ENCODE measurements around the gene KIF9.

GRCh38 chr3:47310391-47310790 lies 27.8 kb upstream of the KIF9 start:
- TF ChIP-seq, protein P1, sequence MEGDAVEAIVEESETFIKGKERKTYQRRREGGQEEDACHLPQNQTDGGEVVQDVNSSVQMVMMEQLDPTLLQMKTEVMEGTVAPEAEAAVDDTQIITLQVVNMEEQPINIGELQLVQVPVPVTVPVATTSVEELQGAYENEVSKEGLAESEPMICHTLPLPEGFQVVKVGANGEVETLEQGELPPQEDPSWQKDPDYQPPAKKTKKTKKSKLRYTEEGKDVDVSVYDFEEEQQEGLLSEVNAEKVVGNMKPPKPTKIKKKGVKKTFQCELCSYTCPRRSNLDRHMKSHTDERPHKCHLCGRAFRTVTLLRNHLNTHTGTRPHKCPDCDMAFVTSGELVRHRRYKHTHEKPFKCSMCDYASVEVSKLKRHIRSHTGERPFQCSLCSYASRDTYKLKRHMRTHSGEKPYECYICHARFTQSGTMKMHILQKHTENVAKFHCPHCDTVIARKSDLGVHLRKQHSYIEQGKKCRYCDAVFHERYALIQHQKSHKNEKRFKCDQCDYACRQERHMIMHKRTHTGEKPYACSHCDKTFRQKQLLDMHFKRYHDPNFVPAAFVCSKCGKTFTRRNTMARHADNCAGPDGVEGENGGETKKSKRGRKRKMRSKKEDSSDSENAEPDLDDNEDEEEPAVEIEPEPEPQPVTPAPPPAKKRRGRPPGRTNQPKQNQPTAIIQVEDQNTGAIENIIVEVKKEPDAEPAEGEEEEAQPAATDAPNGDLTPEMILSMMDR (IDR thresholded peaks at IDR 0.05), result no peak
- no peak for TF ChIP-seq POLR2AphosphoS5 (IDR thresholded peaks at IDR 0.05; ENCODE audit: low read depth, low read length)
- TF ChIP-seq SIN3A (IDR thresholded peaks at IDR 0.05; ENCODE audit: borderline replicate concordance, insufficient read depth, low read depth, low read length), result no peak
